H1 (cell line): ENCODE data around the gene CCDC82.

ENCODE experiments used
- ATF3 ChIP-seq: IDR thresholded peaks from 2 replicates; pipeline ENCODE4 v1.6.1; 2011; ENCODE audit warnings: low read depth, mild to moderate bottlenecking, low read length; ENCODE audit not compliant: insufficient read depth
- CEBPB ChIP-seq: IDR thresholded peaks from 2 replicates; pipeline ENCODE4 v1.6.1; 2012; ENCODE audit warnings: low read depth, low read length
- JUN ChIP-seq: IDR thresholded peaks from 2 replicates; pipeline ENCODE4 v1.6.1; 2011; ENCODE audit warnings: low read depth, mild to moderate bottlenecking, improper control_type of control experiment, low read length
- KDM1A ChIP-seq: fragments of 200-600, 300-600 bp; sonication (generic); IDR thresholded peaks from 2 replicates; pipeline ENCODE4 v1.7.1; 2016; ENCODE audit warnings: mild to moderate bottlenecking, low read length, borderline replicate concordance
- NRF1 ChIP-seq: IDR thresholded peaks from 2 replicates; pipeline ENCODE4 v1.6.1; 2011; ENCODE audit warnings: mild to moderate bottlenecking, low read depth, low read length, improper control_type of control experiment
- POLR2A ChIP-seq, 2 experiments: IDR thresholded peaks; 1 replicate in 1 of 2; 2 replicates in 1 of 2; pipeline ENCODE4 v1.6.1; 2011; ENCODE audit warnings: low read depth in 2 of 2, low read length in 2 of 2, mild to moderate bottlenecking in 2 of 2; ENCODE audit errors: control extremely low read depth in 1 of 2
- TF ChIP-seq, protein P1 (sequence below), 3 experiments: IDR thresholded peaks; 1 replicate in 2 of 3; 2 replicates in 1 of 3; pipeline versions ENCODE4 v1.5.1 to v1.6.1; 2011; ENCODE audit warnings: low read length in 3 of 3, mild to moderate bottlenecking in 3 of 3, inconsistent platforms in 2 of 3, low read depth in 1 of 3, moderate library complexity in 1 of 3; ENCODE audit not compliant: insufficient read depth in 1 of 3; ENCODE audit errors: control extremely low read depth in 1 of 3
- TF ChIP-seq, protein P2 (sequence below): IDR thresholded peaks from 2 replicates; pipeline ENCODE4 v1.6.1; 2012; ENCODE audit warnings: inconsistent platforms

DNA sequence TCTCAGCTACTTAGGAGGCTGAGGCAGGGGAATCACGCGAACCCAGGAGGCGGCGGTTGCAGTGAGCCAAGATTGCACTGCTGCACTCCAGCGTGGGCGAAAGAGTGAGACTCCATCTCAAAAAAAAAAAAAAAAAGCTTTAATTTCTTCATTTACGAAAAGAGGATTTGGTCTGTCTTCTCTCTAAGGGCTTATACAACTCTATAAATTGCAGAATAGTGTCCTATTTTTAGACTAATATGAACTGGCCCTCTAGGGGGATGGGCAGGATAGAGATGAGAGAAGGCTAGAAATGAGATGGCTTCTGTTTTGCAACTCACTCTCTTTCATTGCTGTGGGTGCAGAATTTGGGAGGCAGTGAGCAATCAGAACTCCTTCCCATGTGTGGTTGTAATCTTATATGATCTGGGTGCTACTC, 58.0 kb downstream of the CCDC82 start:
- TF ChIP-seq NRF1 (no peak), ATF3 (no peak), KDM1A (no peak), JUN (no peak), CEBPB (no peak), POLR2A (IDR thresholded peaks at IDR 0.05; ENCODE audit: control extremely low read depth in 1 of 2, low read depth in 2 of 2, low read length in 2 of 2) (no peak)
- TF ChIP-seq, protein P1, sequence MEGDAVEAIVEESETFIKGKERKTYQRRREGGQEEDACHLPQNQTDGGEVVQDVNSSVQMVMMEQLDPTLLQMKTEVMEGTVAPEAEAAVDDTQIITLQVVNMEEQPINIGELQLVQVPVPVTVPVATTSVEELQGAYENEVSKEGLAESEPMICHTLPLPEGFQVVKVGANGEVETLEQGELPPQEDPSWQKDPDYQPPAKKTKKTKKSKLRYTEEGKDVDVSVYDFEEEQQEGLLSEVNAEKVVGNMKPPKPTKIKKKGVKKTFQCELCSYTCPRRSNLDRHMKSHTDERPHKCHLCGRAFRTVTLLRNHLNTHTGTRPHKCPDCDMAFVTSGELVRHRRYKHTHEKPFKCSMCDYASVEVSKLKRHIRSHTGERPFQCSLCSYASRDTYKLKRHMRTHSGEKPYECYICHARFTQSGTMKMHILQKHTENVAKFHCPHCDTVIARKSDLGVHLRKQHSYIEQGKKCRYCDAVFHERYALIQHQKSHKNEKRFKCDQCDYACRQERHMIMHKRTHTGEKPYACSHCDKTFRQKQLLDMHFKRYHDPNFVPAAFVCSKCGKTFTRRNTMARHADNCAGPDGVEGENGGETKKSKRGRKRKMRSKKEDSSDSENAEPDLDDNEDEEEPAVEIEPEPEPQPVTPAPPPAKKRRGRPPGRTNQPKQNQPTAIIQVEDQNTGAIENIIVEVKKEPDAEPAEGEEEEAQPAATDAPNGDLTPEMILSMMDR (IDR thresholded peaks at IDR 0.05; ENCODE audit: control extremely low read depth in 1 of 3, insufficient read depth in 1 of 3, low read depth in 1 of 3, low read length in 3 of 3), result no peak
- TF ChIP-seq, protein P2, sequence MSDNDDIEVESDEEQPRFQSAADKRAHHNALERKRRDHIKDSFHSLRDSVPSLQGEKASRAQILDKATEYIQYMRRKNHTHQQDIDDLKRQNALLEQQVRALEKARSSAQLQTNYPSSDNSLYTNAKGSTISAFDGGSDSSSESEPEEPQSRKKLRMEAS, result no peak
